Measurements from ENCODE around the gene AHDC1. TPM values are rescaled to one million over a fixed set of nuclear protein-coding genes. Genes with fewer than 3 reads are reported as not detected.

The AHDC1 gene
- total RNA-seq, 1 donor from 2014 or later = 3.3 TPM

DNA sequence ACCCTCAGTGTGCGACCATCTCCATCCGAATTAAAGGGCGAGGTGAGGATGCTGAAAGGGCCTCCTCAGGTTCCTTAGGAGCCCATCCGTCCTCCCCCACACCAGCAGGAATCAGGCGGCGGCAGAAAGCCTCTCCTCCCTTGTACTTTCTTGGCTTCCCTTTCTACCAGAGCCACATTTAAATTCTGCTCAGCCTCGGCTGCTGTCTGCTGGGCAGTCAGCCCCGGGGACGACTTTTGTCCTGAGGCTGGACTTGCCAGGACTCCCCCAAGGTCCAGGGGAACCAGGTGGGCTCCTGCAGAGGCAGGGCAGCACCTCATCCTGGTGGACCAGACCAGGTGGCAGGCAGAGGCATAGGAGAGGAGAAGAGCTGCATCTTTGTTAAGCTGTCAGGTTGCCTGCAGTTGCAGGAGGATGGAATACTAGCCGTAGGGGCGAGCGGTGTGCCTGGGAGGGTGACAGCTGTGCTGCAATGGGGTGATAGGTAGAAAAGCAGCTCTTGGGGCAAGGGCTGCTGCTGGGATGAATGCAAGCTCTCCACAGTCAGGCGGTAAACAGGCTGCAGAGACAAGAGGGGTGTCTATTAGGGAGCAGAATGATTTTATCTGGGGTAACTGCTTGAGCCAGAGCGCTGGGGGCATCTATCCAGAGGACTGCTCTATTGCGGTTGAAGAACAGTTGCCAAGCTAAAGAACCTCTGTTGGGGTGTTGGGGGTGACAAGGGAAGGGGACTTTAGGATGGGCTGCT lies 67.8 kb downstream of the AHDC1 start:
- DNase-seq (ENCODE audit: low read depth in 2 of 2) = no peak

DNA sequence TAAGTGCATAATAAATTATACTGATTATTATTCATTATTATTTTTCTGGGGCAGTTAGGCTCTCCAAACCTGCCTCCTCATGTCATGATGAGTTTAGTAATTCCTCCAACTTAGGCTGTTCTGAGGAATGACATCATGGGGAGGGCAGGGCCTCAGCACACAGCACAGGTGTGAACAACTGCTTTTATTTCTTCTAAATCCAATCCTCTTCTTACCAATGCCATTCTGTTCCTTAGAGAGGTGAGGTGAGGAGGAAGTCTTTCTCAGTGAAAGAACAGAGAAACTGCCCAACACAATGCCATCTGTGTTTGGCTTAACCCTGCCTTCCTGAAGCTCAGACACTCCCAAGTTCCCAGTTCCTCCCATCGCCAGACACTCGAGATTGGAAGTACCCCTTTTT lies 68.6 kb downstream of the AHDC1 start:
- DNase-seq (ENCODE audit: low read depth in 2 of 2) = no peak

DNA sequence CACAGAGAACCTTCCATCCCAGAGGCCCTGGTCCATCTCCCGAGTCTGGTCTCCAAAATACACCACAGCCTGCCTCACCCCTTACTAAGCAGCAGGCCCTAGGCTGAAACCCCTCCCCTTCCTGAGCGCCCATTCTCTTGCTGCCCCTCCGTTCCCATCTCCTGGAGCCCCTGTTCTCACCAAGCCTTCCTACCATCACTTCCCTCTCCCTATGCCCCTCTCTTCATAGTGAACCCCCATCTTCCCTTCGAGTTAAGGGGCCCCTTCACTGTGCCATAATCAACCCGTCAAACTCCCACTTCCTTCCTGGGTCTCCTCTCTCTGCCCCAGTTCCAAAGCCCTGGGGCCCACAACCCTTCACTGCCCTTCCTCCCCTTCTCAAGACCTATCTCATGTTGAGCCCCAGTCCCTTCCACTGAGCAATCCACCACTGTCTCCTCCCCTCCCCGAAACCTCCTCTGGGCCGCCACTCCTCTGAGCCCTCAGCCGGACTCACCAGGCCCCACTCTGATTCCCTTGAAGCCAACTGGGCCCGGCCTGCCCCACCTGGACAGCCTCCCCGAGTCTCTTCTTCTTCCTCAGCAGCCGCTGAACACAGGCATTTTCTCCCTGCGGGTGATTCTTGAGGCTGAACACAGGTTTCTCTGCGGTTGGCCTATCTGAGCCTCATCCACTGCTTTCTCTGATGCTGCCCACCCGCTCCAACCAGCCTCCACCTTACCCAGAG lies 71.8 kb downstream of the AHDC1 start:
- DNase-seq (ENCODE audit: low read depth in 2 of 2) = no peak

DNA sequence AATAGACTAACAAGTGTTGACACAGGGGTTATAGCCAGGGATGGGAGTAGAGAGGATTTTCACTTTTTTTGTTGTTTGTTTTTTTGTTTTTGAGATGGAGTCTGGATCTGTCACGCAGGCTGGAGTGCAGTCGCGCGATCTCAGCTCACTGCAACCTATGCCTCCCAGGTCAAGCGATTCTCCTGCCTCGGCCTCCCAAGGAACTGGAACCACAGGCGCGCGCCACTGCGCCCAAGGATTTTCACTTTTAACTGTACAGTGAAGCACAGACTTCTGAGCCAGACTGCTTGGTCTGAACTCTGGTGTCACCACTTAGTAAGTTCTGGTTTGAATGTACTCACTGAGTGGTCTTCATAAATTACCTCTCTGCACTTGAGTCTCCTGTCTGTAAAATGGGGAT lies 73.8 kb downstream of the AHDC1 start:
- no peak for DNase-seq (ENCODE audit: low read depth in 2 of 2)

DNA sequence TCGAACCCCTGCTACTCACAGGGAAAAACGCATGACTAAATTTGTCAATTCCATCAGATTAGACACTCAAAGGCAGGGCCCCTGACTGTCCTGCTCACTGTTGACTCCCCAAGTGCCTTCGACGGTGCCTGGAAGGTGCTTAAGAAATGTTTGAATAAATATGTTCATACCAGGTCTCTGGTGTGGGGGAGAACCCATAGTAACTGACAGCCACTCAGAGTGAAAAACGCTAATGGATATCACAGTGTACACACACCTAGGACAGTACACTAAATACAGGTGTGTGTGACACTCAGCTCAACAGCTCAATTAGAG lies 74.3 kb downstream of the AHDC1 start:
- no peak for DNase-seq (ENCODE audit: low read depth in 2 of 2)

DNA sequence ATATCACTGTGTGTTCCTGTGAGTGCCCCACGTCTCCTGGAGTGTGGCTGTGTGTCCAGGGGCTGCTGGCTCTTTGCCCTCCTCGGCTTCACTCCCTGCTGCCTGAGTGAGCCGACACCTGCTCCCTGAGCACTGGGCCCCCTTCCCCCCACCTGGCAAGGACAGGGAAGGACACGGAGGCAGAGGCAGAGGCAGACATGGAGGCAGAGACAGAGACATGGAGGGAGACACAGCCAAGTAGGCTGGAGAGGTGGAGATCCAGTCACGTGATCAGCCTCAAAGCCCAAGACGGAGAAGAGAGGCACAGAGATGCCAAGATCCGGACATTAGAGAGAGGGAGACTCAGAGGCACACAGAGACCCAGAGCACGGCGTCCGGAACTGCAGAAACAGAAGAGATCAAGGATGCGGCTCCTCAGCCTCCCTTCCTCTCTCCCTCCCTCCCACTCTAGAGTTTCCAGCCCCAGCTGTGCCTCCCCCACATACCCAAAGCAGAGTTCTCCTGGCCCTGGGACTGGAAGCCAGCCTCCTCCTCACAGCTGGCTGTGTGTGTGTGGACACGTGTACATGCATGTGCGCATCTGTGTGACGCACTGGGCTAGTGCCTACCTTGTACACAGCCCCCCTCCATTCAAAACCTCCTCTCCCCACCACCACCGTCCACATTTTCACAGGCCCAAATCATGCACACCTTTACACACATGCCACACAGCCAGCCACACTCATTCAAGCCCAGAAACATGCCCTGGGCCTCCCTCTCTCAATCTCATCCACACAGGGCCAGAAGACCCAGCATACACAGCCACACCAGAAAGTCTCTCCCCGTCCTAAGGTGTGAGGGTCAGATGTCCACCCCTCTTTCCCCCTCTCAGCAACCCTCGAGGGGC lies 74.9 kb downstream of the AHDC1 start:
- DNase-seq (ENCODE audit: low read depth in 2 of 2) = peak in 1 of 2 donors; percentile 16

DNA sequence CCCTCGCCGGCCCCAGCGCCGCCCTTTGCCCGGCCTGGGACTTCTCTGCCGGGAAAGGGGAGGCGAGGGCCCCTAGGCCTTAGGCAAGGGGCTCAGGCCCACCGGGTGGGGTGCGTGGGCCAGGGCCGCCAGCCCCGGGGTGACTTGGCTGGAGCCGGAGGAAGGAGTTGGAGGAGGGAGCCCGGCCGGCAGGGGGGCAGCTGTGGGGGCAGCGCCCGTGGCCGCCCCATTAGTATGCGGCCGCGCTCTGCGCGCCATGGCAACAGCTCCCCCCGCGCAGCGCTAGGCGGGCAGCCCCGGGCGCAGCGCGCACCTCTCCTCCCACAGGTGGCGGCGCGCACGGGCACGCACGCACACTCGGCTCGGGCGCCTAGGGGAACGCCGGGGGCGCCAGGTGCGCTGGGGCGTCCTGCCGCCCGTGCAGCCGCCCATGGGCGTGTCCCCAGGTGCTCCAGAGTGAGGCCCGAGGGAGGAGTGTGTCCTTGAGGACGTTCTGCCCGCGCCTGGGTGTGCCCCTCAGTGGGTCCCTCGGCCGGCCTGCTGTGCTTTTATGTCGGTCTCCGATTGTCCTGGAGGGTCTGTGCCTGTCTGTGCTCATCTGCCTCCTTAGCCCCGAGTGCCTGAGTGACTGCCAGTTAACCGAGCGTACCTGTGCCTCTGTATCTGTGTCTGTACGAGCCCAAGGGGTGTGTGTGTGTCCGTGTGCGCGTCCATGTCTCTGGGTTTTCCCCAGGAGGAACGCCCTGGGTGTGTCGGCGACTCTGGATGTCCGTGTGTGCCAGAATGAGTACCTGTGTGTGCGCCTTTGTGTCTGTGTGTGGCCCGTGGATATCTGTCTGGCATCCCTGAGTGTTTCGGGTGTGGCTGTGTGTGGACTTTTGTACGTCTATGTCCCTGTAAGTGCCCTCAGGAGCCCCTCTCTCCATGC lies 75.8 kb downstream of the AHDC1 start:
- peak in 1 of 2 donors; percentile 39 for DNase-seq (ENCODE audit: low read depth in 2 of 2)

DNA sequence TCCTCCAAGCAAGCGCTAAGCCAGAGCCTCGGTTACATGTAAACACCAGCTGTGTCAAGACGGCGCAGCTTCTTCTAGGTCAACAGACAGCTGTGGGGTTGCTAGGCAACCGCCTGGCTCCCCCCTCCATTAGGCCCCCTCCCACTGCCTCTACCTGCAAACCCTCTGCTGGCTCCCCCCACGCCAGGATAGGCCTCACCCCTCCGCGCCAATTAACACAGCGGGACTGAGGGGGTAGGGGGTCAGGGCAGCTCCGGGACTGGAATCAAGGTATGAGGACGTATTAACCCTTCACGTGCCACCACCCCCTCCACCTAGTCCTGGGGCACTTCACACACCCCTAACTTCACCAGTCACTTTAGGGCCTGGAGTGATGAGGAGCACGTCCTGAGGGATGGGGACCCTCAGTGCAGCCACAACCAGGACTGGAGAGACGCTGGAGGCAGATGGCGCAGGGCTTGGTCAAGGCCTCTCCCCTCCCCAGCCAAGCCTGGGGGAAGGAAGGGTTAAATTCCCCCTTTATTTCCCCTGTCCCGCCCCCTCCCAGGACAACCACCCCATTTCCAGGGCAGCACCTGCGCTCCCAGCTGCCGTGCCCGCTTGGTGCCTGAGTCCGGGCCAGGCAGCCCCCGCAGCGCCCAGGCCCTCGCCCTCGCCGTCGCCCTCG lies 76.6 kb downstream of the AHDC1 start:
- no peak for DNase-seq (ENCODE audit: low read depth in 2 of 2)

DNA sequence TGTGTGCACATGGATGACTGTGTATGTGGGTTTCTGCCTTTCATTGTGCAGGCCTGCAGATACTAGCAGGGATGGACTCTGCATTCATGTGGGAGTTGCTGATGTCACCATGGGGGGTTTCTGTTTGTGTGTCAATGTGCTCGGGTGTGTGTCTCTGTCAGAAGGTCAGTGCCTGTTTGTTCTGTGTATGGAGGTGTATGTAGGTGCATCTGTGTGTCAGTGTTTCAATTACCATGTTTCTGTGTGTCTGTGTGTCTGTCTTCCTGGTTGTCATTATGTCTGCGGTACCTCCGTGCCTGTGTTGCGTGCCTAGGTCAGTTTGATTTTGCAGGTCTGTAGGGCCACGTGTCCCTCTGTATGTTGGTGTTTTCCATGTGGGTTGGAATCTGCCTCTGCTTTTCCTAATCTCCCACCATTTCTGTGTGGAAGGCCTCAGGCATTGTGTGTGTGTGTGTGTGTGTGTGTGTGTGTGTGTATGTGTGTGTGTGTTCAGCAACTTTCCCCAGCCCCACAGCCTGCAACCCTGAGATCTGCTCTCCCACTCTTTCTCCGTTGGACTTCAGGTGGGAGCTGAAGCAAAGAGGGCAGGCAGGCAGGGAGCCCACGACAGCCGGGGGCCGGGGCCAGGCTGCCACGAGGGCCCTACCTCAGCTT lies 77.2 kb downstream of the AHDC1 start:
- no peak for DNase-seq (ENCODE audit: low read depth in 2 of 2)

DNA sequence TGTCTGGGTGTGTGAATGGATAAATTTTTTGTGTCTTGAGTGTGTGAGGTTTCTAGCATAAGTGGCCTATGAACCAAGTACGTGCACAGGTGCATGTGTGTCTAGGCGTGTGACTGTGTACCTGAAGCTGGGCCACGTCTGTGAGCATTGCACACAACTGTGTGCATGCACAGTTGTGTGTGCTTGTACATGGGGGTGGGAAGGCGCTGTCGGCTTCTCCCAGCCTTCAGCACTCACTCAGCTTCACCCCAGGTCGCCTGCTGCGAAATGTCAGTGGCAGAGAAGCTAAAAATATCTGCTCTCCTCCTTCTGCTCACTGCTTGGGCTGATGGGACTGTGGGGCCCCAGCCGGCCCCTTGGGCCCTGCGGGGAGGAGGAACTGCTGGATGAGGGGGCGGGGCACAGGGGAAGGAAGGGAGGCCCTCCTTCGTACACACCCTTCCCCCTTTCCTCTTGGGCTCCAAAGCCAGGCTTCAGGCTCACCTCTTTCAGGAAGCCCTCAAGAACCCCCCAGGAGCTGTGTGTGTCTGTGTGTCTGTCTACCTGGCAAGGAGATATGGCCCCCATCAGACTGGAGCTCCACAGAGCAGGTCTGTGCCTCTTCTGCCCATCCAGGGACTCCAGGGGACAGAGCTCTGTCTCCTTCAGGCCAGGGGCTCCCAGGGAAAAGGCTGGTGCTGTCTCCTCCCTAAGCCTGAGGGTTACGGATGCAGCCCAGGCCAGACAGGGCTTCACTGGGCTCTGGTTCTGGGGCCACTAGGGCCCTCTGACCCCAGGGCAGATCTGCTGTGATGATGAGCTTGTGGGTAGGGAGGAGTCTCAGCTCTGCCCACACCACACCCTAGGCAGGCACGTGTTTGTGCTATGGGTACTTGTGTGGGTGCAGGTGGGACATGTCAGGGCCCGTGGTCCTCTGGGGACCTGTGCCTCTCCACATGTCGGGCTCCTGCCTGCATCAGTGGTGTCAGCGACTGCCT lies 78.4 kb downstream of the AHDC1 start:
- DNase-seq (ENCODE audit: low read depth in 2 of 2) = no peak

DNA sequence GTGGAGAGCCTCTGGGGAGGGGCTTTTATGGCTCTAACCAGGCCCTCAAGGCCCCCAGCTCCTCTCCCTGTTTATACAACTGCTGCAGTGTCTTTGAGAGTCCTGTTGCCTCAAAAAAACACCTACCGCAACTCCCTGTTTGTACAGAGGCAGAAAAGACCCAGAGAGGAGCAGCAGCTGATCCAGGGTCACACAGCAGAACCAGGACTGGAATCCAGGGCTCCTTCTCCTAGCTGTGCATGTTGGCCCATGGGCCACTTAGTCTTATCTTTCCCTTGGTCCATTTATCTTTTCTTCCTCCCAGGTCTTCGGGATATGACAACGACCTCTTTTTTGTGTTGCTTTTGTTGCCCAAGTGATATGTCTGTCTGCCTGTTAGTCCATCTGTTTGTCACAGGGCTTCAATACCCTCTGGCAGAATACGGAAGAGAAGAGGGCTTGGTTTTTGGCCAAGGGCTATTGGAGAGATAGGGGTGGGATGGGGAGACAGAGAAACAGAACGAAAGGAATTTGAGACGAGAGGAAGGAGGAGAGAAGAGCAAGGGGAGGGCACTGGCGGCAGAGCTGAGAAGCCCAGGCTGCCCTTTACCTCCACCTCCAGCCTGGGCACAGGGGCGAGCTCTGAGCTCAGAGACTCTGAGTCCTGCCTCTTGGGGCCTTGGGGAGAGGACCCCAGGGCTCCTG lies 80.5 kb downstream of the AHDC1 start:
- no peak for DNase-seq (ENCODE audit: low read depth in 2 of 2)

DNA sequence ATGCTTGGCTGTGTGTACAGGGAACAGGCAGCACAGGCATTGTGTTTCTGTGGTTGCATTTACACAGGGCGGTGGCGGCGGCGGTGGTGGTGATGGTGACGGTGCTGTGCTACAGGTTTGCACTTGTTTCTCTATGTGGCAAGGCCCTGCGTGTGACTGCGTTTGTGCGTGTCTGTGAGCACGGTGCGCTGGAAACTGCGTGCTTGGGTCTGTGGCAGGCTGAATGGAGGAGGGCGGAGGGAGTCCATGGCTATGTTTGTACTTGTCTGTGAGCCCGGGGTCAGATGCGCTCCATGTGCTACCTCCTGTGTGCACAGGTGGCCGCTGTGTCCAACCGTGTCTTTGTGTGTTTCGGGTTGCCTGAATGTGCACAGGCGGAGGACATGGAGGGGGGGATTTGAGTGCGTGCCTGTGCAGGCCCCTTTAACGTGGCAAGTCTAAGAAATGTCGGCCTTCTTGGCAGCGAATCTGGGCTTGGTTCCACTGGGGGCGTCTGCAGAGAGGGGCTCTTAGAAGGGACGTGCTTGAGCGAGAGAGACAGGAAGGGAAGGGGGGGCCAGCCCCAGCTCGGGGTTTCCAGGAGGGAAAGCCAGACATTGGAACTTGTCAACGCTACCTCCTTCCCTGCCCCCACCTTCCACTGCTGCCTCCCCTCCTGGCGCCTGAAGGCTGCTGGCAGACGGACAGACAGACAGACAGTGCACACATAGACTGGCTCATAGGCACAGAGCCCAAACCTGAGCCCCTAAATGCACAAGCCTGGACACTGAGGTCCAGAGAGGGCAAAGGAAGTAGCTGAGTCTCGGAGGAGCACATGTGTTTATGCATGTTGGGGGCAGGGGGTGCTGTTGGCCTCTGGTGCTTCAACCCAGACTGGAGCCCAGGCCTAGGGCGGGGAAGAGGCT lies 81.3 kb downstream of the AHDC1 start:
- DNase-seq (ENCODE audit: low read depth in 2 of 2) = peak in 1 of 2 donors; percentile 28

DNA sequence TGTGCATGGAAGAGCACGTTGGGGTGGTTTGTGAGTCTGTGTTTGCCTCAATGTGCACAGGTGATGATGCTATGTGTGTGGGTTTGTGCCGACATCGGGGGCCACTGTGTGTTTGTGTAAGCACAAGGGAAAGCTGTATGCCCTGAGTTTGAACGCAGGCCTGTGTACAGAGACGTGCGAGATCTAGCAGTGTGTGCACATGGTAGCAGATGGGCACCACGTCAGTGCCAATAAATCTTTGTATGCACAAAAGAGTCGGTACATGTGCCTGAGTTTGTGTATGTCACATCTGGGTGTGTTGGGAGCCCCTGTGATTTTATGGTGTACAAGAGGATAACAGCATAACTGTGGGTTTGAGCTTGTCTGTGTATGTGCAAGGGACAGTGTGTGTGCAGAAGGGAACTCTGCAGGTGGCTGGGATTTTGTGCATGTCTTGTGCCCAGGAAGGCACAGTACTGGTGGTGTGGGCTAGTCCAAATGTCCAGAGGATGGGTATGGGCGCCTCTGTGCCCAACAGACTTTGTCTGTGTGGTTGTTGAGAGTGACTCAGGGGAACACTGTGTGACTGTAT lies 82.0 kb downstream of the AHDC1 start:
- no peak for DNase-seq (ENCODE audit: low read depth in 2 of 2)

DNA sequence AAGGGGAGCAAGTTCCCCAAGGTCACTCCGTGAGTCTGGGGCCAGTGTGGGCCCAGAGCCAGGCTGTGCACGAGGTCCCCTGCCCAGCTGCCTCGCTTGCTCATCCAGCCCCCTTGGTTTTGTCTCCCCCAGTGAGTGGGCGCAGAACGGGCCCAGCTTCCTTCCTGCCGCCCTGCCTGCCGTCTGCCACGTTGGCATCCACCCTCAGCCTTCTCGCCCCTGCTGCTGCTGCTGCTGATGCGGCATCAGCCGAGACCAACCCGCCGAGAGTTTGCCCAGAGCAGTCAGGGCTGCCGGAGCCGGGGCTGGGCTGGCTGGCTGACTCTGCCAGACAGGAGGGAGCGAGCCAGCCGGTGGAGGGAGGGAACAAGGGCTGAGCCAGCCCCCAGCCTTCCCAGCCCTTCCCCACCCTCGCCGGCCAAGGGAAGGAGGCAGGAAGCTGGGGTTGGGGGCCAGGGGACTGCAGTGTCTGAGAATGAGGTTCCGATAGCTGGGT lies 82.6 kb downstream of the AHDC1 start:
- DNase-seq (ENCODE audit: low read depth in 2 of 2) = peak in 1 of 2 donors; percentile 57

DNA sequence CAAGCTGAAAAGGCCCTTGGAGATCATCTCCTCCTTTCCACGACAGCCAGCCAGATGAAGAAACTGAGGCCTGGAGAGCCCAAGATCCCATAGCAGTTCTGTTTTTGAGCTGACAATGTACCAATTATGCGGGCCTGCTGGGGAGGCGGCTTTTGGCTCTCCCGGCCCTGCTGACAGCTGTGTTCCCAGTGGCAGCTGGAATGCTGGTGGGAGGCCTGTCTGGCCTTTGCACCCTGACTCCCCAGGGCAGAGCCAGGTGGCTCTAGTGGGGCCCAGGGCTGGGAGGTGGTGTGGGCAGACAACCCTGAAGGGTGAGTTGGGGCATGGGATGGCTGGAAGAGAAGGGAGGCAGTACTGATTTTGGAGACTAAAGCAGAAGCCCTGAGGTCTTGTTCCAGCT lies 83.3 kb downstream of the AHDC1 start:
- DNase-seq (ENCODE audit: low read depth in 2 of 2) = no peak

DNA sequence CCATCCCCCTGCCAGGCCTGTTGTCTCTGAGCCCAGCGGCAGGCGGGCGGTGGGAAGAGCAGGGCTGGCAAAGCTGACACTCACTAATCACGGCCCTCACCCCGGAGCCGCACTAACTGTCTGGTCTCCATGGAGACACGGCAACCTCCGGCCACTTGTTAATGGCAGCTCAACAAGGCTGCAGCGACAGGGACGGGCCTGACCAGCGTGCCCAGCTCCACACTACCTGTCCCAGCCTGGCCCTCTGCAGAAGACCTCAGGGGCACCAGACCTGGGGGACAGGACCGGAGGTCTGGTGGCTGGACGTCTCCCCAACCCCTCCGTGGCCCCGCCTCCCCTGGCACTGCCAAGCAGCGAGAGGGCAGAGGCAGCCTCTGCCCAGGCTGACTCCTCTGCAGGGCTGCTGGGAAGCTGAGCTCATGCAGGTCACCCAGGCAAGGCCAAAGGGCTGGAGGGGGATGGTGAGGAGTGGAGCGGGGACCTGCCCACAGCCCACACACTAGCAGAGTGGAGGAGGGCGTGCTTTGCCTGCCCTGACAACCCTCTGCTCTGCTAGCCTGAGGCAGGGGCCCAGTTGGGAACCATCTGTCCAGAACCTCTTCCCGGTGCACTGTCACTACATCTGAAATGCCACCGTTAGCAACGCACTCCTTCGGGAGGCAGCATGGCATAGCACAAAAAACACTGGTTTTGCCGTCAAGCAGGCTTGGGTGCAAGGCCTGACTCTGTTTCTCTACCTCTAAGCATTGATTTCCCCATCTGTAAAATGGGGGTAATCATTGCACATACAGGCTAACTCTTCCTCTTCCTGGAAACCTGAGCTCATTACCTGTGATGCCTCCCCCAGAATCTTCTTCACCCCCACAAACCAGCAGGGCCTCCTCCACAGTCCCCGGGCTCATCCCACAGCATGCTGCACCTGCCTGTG lies 84.3 kb downstream of the AHDC1 start:
- no peak for DNase-seq (ENCODE audit: low read depth in 2 of 2)

Measured in dermis microvascular lymphatic vessel endothelial cell (primary cell).